Urothelium cell line (cell line): Measurements from ENCODE around the gene MIXL1.

Experiments
- DNase-seq: peaks from one replicate; pipeline ENCODE4 v3.0.0; 2011; ENCODE audit warnings: low spot score, mixed read lengths
- FAIRE-seq: peaks from 2 replicates; lab custom pipeline; 2011; peaks lifted over from hg19 to GRCh38; lab: Jason Lieb, UNC

The MIXL1 gene

DNA sequence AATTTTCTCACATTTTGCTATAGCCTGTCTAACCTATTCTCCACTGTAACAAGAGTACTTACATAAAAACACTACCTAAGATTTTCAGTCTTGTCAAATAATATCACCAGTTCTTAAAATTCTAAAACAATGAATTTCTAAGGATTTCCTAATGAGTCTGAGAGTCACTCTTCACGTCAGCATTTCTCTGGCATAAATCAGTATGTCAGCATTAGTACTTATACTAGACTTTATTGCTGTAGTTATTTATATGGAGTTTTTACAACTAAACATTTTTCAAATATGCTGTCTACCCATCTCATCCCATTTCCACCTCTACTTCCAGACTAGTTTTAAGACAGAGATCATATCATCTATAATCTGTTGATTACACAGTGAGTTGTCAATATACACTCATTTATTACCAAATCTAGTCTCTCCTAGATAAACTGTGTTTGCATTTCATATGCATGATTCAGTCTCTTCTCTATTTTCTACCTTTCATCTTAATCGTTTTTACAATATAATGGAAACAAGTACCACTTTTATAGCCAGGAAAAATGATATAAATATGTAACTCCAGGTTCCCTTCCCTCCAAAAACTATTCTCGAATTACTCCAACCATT, 52.7 kb downstream of the MIXL1 start:
- no peak for DNase-seq
- FAIRE-seq: no peak
